ENCODE data around the gene ABL2. TPM values are rescaled to one million over a fixed set of nuclear protein-coding genes. Genes with fewer than 3 reads are reported as not detected.

The ABL2 gene
- total and polyA plus RNA-seq, 2 donors (not counting 1 experiment from before 2014, with no cell fraction given), result 2.6 to 20.0 TPM

DNA sequence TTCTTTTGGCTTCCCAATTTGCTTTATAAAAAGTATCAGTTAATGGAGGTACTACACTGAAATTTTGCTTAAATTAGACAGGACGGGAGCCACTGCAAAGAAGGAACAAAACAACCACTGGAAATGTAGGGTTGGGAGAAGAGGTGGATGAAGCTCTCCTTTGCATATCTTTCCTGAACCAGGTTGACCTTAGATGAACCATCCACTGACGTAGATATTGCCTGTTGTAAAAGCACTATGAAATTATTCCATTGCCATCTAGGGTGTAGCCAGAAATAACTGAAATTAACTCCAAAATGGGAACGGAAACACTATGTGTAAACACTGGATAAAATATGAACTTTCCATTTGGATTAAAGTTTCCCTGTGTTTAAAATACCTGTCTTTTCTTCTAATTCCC is 1.2 kb upstream of the ABL2 start:
- Histone ChIP-seq H3K4me1 (ENCODE audit: control insufficient read depth in 2 of 2, insufficient read depth in 2 of 2, low read length in 2 of 2) (peaks cover 7 to 13% of the 10 kb centered on the region in 2 donors), H3K36me3 (replicated peaks in 1 of 2; ENCODE audit: control extremely low read depth in 1 of 2, control insufficient read depth in 1 of 2, extremely low read depth in 1 of 2, insufficient read depth in 2 of 2, low read length in 1 of 2) (no peaks in the 10 kb centered on the region), H2AFZ (ENCODE audit: insufficient read depth, low read depth, low read length, poor library complexity, severe bottlenecking) (no peak overlapping the region), H4K20me1 (ENCODE audit: control insufficient read depth, insufficient read depth, low read length, poor library complexity, severe bottlenecking) (no peaks in the 10 kb centered on the region), H3K27me3 (replicated peaks in 1 of 4; ENCODE audit: control extremely low read depth in 1 of 4, control insufficient read depth in 3 of 4, insufficient read depth in 4 of 4, low read length in 3 of 4) (no peaks in the 10 kb centered on the region), H3K4me3 (ENCODE audit: control extremely low read depth in 1 of 5, extremely low read depth in 1 of 5, insufficient read depth in 1 of 5, low read depth in 2 of 5, low read length in 4 of 5) (no peak overlapping the region), H3K79me2 (ENCODE audit: control insufficient read depth, insufficient read depth, low read length) (peaks cover 23% of the 10 kb centered on the region), H3K9ac (ENCODE audit: low read length) (no peak overlapping the region), H3K9me3 (ENCODE audit: control extremely low read depth in 1 of 3, control insufficient read depth in 2 of 3, insufficient read depth in 1 of 3, low read length in 2 of 3) (no peaks in the 10 kb centered on the region), H3K4me2 (replicated peaks; ENCODE audit: low read depth, low read length, poor library complexity, severe bottlenecking) (no peak overlapping the region), H3K27ac (ENCODE audit: low read length in 2 of 2) (no peak overlapping the region)
- H3K4me1 Mint-ChIP-seq, result peaks cover 29% of the 10 kb centered on the region
- TF ChIP-seq CTCF (IDR thresholded peaks at IDR 0.05) (no peak), EZH2 (IDR thresholded peaks at IDR 0.05; ENCODE audit: borderline replicate concordance, insufficient read depth, low read depth, low read length, poor library complexity, severe bottlenecking) (no peak)
- intact Hi-C loops (cut with micrococcal nuclease), result loop anchor here (2.0 kb wide), 1 partner anchor 62 kb away; the partner anchor contains the start of gene SOAT1
- H3K27me3 Mint-ChIP-seq, result no peaks in the 10 kb centered on the region
- no peak for DNase-seq
- no peak overlapping the region for H3K27ac Mint-ChIP-seq
- peak overlapping the region; percentile 93 for H3K4me3 Mint-ChIP-seq
- ChIA-PET POLR2A (no interaction called here), CTCF (no interaction called here)
- H3K9me3 Mint-ChIP-seq (ENCODE audit: insufficient read depth), result no peaks in the 10 kb centered on the region
- ATAC-seq (ENCODE audit: low read depth), result no peak
- no CpG with 5 or more reads among the region's 3 CpGs for WGBS (ENCODE audit: insufficient coverage)

DNA sequence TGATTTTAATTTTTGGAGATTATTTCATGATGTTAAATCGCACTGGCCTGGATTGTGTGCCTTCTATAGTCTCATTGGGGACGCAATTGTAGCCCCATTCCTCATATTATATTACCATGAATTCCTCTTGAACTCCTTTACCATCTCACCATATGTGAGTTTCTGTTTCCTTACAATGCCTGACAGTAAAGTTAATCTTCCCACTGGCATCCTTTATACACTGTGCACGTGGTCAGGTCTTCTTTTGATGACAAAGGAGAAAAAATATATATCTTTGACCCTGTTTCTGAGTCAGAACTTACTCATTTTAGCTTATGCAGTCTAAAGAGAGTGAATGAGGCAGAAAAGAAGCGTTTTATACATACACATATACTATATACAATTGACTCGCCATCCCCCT is 774 bp upstream of the ABL2 start:
- Histone ChIP-seq H3K4me1 (ENCODE audit: control insufficient read depth in 2 of 2, insufficient read depth in 2 of 2, low read length in 2 of 2) (peaks cover 7 to 13% of the 10 kb centered on the region in 2 donors), H3K27ac (ENCODE audit: low read length in 2 of 2) (no peak overlapping the region), H3K36me3 (replicated peaks in 1 of 2; ENCODE audit: control extremely low read depth in 1 of 2, control insufficient read depth in 1 of 2, extremely low read depth in 1 of 2, insufficient read depth in 2 of 2, low read length in 1 of 2) (no peaks in the 10 kb centered on the region), H4K20me1 (ENCODE audit: control insufficient read depth, insufficient read depth, low read length, poor library complexity, severe bottlenecking) (no peaks in the 10 kb centered on the region), H3K27me3 (replicated peaks in 1 of 4; ENCODE audit: control extremely low read depth in 1 of 4, control insufficient read depth in 3 of 4, insufficient read depth in 4 of 4, low read length in 3 of 4) (no peaks in the 10 kb centered on the region), H3K79me2 (ENCODE audit: control insufficient read depth, insufficient read depth, low read length) (peaks cover 26% of the 10 kb centered on the region), H3K9me3 (ENCODE audit: control extremely low read depth in 1 of 3, control insufficient read depth in 2 of 3, insufficient read depth in 1 of 3, low read length in 2 of 3) (no peaks in the 10 kb centered on the region), H2AFZ (ENCODE audit: insufficient read depth, low read depth, low read length, poor library complexity, severe bottlenecking) (peak overlapping the region; percentile 96), H3K9ac (ENCODE audit: low read length) (peak overlapping the region; percentile 91), H3K4me2 (replicated peaks; ENCODE audit: low read depth, low read length, poor library complexity, severe bottlenecking) (peak overlapping the region; percentile 91), H3K4me3 (ENCODE audit: control extremely low read depth in 1 of 5, extremely low read depth in 1 of 5, insufficient read depth in 1 of 5, low read depth in 2 of 5, low read length in 4 of 5) (peak overlapping the region in 2 of 5 experiments; percentile 53 to 87)
- ATAC-seq (ENCODE audit: low read depth), result no peak
- ChIA-PET CTCF (no interaction called here), POLR2A (interaction anchor here (0.5 kb wide), 2 partner anchors 109 to 136 kb away, joined by 4 to 5 read pairs; no protein-coding TSS in a partner anchor)
- no peak for TF ChIP-seq CTCF (IDR thresholded peaks at IDR 0.05)
- TF ChIP-seq EZH2 (IDR thresholded peaks at IDR 0.05; ENCODE audit: borderline replicate concordance, insufficient read depth, low read depth, low read length, poor library complexity, severe bottlenecking), result no peak
- Mint-ChIP-seq H3K4me3 (peak overlapping the region; percentile 93), H3K27me3 (no peaks in the 10 kb centered on the region), H3K27ac (peak overlapping the region; percentile 73), H3K4me1 (peaks cover 29% of the 10 kb centered on the region), H3K9me3 (ENCODE audit: insufficient read depth) (no peaks in the 10 kb centered on the region)
- peak; percentile 12 for DNase-seq
- intact Hi-C loops (cut with micrococcal nuclease), result loop anchor here (2.0 kb wide), 1 partner anchor 63 kb away; the partner anchor contains the start of gene SOAT1
- WGBS (ENCODE audit: insufficient coverage), result 100% methylated on average over 1 of the region's 5 CpGs

All from B cell (primary cell).